ENCODE results near the gene GBP2.
A peak's percentile ranks its signal among the peaks of the same experiment; 100 is the strongest.
"Not testable (repeated sequence)": the region's sequence is repeated elsewhere in the genome, so short reads cannot be mapped to it uniquely, and the experiment has no call there.

GBP2 gene

GRCh38 chr1:89125913-89126580 lies at the start of gene GBP2:
GBP2 (minus strand) TSS chr1:89126114; CDS start chr1:89121966, 4,148 bp downstream.
- ATAC-seq = peak; percentile 79 to 84

- ATAC-seq = no peak
Observed at GRCh38 chr1:89174491-89174890, 48.6 kb upstream of the GBP2 start.

- ATAC-seq = no peak
Observed at GRCh38 chr1:89172468-89173143, 46.7 kb upstream of the GBP2 start.

- no peak for ATAC-seq
Observed at GRCh38 chr1:89171067-89171438, 45.1 kb upstream of the GBP2 start.

- no peak for ATAC-seq
Observed at GRCh38 chr1:89170170-89171066, 44.5 kb upstream of the GBP2 start.

GRCh38 chr1:89169166-89169565 lies 43.3 kb upstream of the GBP2 start:
- ATAC-seq = no peak

- no peak for ATAC-seq
Observed at GRCh38 chr1:89167590-89168230, 41.8 kb upstream of the GBP2 start.

GRCh38 chr1:89166705-89167104 lies 40.8 kb upstream of the GBP2 start:
- ATAC-seq = no peak

GRCh38 chr1:89165811-89166210 lies 39.9 kb upstream of the GBP2 start:
- no peak for ATAC-seq

- no peak for ATAC-seq
Observed at GRCh38 chr1:89151047-89151446, 25.1 kb upstream of the GBP2 start.

GRCh38 chr1:89149976-89150375 lies 24.1 kb upstream of the GBP2 start:
- no peak for ATAC-seq

- ATAC-seq = no peak
Observed at GRCh38 chr1:89149229-89149628, 23.3 kb upstream of the GBP2 start.

- ATAC-seq = no peak
Observed at GRCh38 chr1:89147678-89148658, 22.1 kb upstream of the GBP2 start.

GRCh38 chr1:89146721-89147120 lies 20.8 kb upstream of the GBP2 start:
- no peak for ATAC-seq

GRCh38 chr1:89143484-89143883 lies 17.6 kb upstream of the GBP2 start:
- no peak for ATAC-seq

- no peak for ATAC-seq
Observed at GRCh38 chr1:89142160-89142559, 16.2 kb upstream of the GBP2 start.

GRCh38 chr1:89133747-89134146 lies 7.8 kb upstream of the GBP2 start:
- no peak for ATAC-seq

- no peak for ATAC-seq
Observed at GRCh38 chr1:89130716-89131115, 4.8 kb upstream of the GBP2 start.

GRCh38 chr1:89129911-89130310 lies 4.0 kb upstream of the GBP2 start:
- no peak for ATAC-seq

- not testable (repeated sequence) for ATAC-seq
Observed at GRCh38 chr1:89128003-89128458, 2.1 kb upstream of the GBP2 start.
